HG03457 (cell line): ENCODE data around the gene LETMD1.
"Not testable (repeated sequence)": the region's sequence is repeated elsewhere in the genome, so short reads cannot be mapped to it uniquely, and the experiment has no call there.

ENCODE experiments used
- ATAC-seq: cut with Tn5 transposase; IDR thresholded peaks from one replicate; pipeline ENCODE4 v1.9.1; 2021; ENCODE audit warnings: moderate number of reproducible peaks; ENCODE audit not compliant: unreplicated experiment

LETMD1 gene

GRCh38 chr12:51047655-51048540 is at the start of gene LETMD1:
TSS of gene LETMD1 (plus strand) at chr12:51048327. CDS start at chr12:51048357, 30 bp downstream.
- peak; percentile 93 for ATAC-seq

- ATAC-seq: no peak
Observed at GRCh38 chr12:50999093-50999492, 49.0 kb upstream of the LETMD1 start.

- no peak for ATAC-seq
Observed at GRCh38 chr12:51000245-51000644, 47.9 kb upstream of the LETMD1 start.

- ATAC-seq: no peak
Observed at GRCh38 chr12:51001799-51002198, 46.3 kb upstream of the LETMD1 start.

- ATAC-seq: no peak
Observed at GRCh38 chr12:51004504-51004903, 43.6 kb upstream of the LETMD1 start.

GRCh38 chr12:51005030-51005429 is 43.1 kb upstream of the LETMD1 start:
- ATAC-seq: no peak

GRCh38 chr12:51005671-51006070 is 42.5 kb upstream of the LETMD1 start:
- no peak for ATAC-seq

GRCh38 chr12:51008329-51009055 is 39.6 kb upstream of the LETMD1 start:
- ATAC-seq: no peak

- no peak for ATAC-seq
Observed at GRCh38 chr12:51009056-51009440, 39.1 kb upstream of the LETMD1 start.

GRCh38 chr12:51011955-51012354 is 36.2 kb upstream of the LETMD1 start:
- ATAC-seq: no peak

- no peak for ATAC-seq
Observed at GRCh38 chr12:51012570-51013236, 35.4 kb upstream of the LETMD1 start.

GRCh38 chr12:51013441-51013840 is 34.7 kb upstream of the LETMD1 start:
- ATAC-seq: no peak

GRCh38 chr12:51014467-51014866 is 33.7 kb upstream of the LETMD1 start:
- not testable (repeated sequence) for ATAC-seq

- ATAC-seq: no peak
Observed at GRCh38 chr12:51017452-51017851, 30.7 kb upstream of the LETMD1 start.

- ATAC-seq: no peak
Observed at GRCh38 chr12:51018956-51019355, 29.2 kb upstream of the LETMD1 start.

- ATAC-seq: no peak
Observed at GRCh38 chr12:51019927-51020326, 28.2 kb upstream of the LETMD1 start.

- ATAC-seq: no peak
Observed at GRCh38 chr12:51020448-51021182, 27.5 kb upstream of the LETMD1 start.

GRCh38 chr12:51021694-51022093 is 26.4 kb upstream of the LETMD1 start:
- ATAC-seq: no peak

GRCh38 chr12:51023625-51024382 is 24.3 kb upstream of the LETMD1 start:
- no peak for ATAC-seq

GRCh38 chr12:51025338-51025835 is 22.7 kb upstream of the LETMD1 start:
- no peak for ATAC-seq
